GM06990 (cell line): ENCODE data around the gene SLC3A2.
A peak's percentile ranks its signal among the peaks of the same experiment; 100 is the strongest.
"Not testable (repeated sequence)": the region's sequence is repeated elsewhere in the genome, so short reads cannot be mapped to it uniquely, and the experiment has no call there.

Source experiments
- DNase-seq: peaks from one replicate; pipeline ENCODE4 v3.0.0-alpha.2; 2011; ENCODE audit not compliant: insufficient read length; ENCODE audit errors: extremely low read depth
- H3K27me3 ChIP-seq: replicated peaks from 2 replicates; pipeline ENCODE4 v1.6.0; 2011; ENCODE audit warnings: low read length; ENCODE audit not compliant: control insufficient read depth, insufficient read depth
- H3K36me3 ChIP-seq: 2 replicates; pipeline ENCODE4 v1.5.1; 2011; ENCODE audit warnings: low read length; ENCODE audit not compliant: control insufficient read depth, insufficient read depth
- H3K4me3 ChIP-seq: replicated peaks from 2 replicates; pipeline ENCODE4 v1.5.1; 2011; ENCODE audit warnings: low read depth, mild to moderate bottlenecking, control low read depth, low read length
- CTCF ChIP-seq: IDR thresholded peaks from 2 replicates; pipeline ENCODE4 v1.5.1; 2011; ENCODE audit warnings: low read length, control low read depth, mild to moderate bottlenecking, inconsistent platforms; ENCODE audit not compliant: insufficient read depth, poor library complexity, severe bottlenecking

The SLC3A2 gene

GRCh38 chr11:62855571-62856332, 24.9 kb upstream of the SLC3A2 start:
- Histone ChIP-seq H3K36me3 (peaks cover 21% of the 10 kb centered on the region), H3K4me3 (peak overlapping the region; percentile 97), H3K27me3 (no peaks in the 10 kb centered on the region)
- TF ChIP-seq CTCF, result no peak
- peak; percentile 99 for DNase-seq

DNA sequence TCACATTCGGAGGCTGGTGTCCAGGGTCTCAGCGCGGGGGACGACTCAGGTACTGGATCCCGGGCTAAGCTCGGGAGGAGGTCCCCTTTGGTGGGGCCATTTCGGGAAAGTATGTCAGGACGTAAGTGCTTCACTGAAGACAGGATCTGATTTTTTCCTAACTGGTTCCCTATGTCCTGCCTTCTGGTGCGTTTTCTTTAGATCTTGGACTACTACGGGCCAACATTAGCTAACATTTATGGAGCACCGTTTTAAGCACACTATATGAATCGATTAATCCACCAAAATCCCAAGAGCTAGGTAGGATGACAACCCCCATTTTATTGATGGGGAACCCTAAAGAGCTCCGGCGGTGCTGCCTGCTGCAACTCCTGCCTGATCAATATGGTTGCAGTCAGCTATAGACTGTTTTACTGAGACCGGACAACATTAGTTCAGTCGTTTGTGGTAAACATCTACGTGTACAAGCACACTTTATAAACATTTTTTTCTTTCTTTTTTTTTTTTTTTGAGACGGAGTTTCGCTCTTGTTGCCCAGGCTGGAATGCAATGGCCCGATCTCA, 24.3 kb upstream of the SLC3A2 start:
- TF ChIP-seq CTCF, result no peak

DNA sequence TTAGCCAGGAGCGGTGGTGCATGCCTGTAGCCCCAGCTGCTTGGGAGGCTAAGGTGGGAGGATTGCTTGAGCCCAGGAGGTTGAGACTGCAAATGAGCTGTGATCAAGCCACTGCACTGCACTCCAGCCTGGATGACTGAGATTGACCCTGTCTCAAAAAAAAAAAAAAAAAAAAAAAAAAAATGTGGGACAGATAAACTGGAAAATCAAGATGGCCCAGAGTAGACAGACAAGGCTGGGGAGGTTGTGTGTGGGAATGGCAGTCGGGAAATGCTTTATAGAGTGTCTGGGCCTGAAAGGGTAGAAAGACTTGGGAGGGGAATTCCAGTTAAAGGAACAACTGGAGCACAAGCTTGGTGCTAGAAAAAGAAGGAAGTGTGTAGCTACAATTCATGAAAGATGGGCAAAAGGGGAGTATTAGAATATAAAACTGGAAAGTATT, 23.1 kb upstream of the SLC3A2 start:
- DNase-seq, result no peak
- peak overlapping the region; percentile 97 for H3K4me3 ChIP-seq
- H3K36me3 ChIP-seq, result peaks cover 11% of the 10 kb centered on the region
- no peaks in the 10 kb centered on the region for H3K27me3 ChIP-seq
- TF ChIP-seq CTCF, result no peak

More for the DNA sequence above, 24.3 kb upstream of the SLC3A2 start:
- no peaks in the 10 kb centered on the region for H3K27me3 ChIP-seq
- peak overlapping the region; percentile 97 for H3K4me3 ChIP-seq
- no peak for DNase-seq
- peaks cover 20% of the 10 kb centered on the region for H3K36me3 ChIP-seq

DNA sequence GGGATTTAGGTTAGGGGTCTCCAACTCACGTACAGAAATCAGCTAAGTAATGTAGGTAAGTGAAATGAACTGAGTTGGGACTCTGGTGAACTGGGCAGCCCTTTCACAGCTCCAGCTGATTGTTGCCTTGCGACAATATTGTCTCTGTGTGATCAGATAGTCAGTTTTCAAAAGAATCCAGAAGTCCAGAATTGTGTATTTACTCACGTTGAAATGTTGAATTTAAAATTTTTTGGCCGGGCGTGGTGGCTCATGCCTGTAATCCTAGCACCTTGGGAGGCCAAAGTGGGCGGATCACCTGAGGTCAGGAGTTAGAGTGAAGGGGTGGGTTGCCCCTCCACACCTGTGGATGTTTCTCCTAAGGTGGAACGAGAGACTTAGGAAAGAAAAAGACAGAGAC, 22.5 kb upstream of the SLC3A2 start:
- no peak for DNase-seq
- H3K36me3 ChIP-seq, result peaks cover 6% of the 10 kb centered on the region
- H3K27me3 ChIP-seq, result no peaks in the 10 kb centered on the region
- peak overlapping the region; percentile 97 for H3K4me3 ChIP-seq
- no peak for TF ChIP-seq CTCF

DNA sequence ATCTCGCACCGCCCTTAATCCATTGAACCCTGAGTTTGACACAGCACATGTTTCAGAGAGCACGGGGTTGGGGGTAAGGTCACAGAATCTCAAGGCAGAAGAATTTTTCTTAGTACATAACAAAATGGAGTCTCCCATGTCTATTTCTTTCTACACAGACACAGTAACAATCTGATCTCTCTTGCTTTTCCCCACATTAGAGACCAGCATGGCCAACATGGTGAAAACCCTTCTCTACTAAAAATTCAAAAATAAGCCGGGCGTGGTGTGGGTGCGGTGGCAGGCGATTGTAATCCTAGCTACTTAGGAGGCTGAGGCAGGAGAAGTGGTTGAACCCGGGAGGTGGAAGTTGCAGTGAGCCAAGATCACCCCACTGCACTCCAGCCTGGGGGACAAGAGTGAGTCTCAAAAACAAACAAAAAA, 21.4 kb upstream of the SLC3A2 start:
- DNase-seq, H3K4me3 ChIP-seq, H3K27me3 ChIP-seq, H3K36me3 ChIP-seq: not testable (repeated sequence)

- TF ChIP-seq CTCF, result no peak
- Histone ChIP-seq H3K4me3 (no peak overlapping the region), H3K27me3 (no peaks in the 10 kb centered on the region), H3K36me3 (no peaks in the 10 kb centered on the region)
- peak; percentile 41 for DNase-seq
Observed at GRCh38 chr11:62860835-62861563, 19.7 kb upstream of the SLC3A2 start.

DNA sequence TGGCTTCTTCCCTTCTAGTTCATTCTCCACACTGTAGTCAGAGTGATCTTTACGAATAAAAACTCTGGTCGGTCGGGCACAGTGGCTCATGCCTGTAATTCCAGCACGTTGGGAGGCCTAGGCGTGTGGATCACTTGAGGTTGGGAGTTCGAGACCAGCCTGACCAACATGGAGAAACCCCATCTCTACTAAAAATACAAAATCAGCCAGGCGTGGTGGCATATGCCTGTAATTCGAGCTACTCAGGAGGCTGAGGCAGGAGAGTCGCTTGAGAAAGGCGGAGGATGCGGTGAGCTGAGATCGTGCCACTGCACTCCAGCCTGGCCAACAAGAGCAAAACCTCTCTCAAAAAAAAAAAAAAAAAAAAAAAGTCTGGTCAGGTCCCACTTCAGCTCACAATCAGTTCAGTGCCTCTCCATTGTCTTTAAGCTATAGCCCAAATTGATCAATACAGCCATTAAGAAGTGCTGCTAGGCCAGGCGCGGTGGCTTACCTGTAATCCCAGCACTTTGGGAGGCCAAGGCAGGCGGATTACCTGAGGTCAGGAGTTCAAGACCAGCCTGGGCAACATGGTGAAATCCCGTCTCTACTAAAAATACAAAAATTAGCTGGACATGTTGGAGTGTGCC, 19.0 kb upstream of the SLC3A2 start:
- not testable (repeated sequence) for DNase-seq, H3K27me3 ChIP-seq, H3K36me3 ChIP-seq, H3K4me3 ChIP-seq
